ENCODE measurements around the gene TIAM1. TPM values are rescaled to one million over a fixed set of nuclear protein-coding genes. Genes with fewer than 3 reads are reported as not detected.

The TIAM1 gene
- total RNA-seq, 6 experiments from 2014 or later, result 4.8 to 12.5 (median 7.7) TPM

DNA sequence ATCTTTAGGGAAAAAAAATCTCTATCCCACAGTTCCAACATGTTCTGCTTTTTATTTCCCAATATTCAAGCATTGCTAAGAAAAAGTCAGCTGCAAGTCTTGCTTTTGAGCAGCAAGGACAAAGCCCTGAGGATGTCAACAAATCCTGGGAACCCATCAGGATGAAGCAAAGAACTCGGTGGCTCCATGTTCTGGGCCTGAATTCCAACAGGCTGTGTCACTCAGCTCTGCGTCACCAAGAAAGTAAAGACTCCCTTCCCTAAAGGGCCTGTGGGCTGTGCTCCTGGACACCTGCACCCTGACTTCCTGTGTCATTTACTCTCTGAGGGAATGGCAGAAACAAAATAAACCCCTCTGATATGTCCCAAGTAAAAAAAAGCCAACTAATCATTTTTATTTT is 95.5 kb downstream of the TIAM1 start:
- no peak for TF ChIP-seq POLR2A (IDR thresholded peaks at IDR 0.05)
- TF ChIP-seq, protein P1, sequence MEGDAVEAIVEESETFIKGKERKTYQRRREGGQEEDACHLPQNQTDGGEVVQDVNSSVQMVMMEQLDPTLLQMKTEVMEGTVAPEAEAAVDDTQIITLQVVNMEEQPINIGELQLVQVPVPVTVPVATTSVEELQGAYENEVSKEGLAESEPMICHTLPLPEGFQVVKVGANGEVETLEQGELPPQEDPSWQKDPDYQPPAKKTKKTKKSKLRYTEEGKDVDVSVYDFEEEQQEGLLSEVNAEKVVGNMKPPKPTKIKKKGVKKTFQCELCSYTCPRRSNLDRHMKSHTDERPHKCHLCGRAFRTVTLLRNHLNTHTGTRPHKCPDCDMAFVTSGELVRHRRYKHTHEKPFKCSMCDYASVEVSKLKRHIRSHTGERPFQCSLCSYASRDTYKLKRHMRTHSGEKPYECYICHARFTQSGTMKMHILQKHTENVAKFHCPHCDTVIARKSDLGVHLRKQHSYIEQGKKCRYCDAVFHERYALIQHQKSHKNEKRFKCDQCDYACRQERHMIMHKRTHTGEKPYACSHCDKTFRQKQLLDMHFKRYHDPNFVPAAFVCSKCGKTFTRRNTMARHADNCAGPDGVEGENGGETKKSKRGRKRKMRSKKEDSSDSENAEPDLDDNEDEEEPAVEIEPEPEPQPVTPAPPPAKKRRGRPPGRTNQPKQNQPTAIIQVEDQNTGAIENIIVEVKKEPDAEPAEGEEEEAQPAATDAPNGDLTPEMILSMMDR (IDR thresholded peaks at IDR 0.05), result no peak
- H3K36me3 ChIP-seq, result no peaks in the 10 kb centered on the region
- H3K4me3 ChIP-seq, result no peak overlapping the region
- WGBS (ENCODE audit: insufficient coverage, low coverage, low lambda C conversion rate, missing lambda C conversion rate), result 80% methylated on average over 2 of the region's 2 CpGs
- DNase-seq (no peak), ATAC-seq (no peak)
- no peaks in the 10 kb centered on the region for H3K4me1 ChIP-seq
- intact Hi-C loops (cut with DNase I), result no loop called here
- no peaks in the 10 kb centered on the region for H3K27me3 ChIP-seq
- no peak overlapping the region for H3K27ac ChIP-seq
- H3K9me3 ChIP-seq, result no peaks in the 10 kb centered on the region

DNA sequence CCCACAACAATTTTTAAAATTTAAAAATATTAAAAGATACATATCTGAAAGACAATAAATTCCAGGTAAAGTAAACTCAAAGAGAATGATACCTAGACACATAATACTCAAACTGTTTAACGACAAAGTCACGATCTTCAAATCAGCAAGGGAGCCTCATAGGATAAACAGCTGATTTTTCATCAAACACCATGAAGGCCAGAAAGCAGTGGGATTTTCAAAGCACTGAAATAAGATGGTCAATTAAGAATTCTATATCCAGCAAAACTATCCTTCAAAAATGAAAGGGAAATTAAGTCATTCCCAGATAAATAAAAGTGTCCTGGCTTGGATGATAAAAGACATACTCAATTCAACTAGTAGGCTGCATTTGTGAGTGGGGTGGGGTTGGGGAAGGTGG is 100.5 kb downstream of the TIAM1 start:
- Histone ChIP-seq H3K27ac (no peak overlapping the region), H3K36me3 (peaks cover 0 to 2% (median 0%) of the 10 kb centered on the region in 4 donors), H3K27me3 (no peaks in the 10 kb centered on the region), H3K4me3 (no peak overlapping the region), H3K9me3 (no peaks in the 10 kb centered on the region), H3K4me1 (no peaks in the 10 kb centered on the region)
- TF ChIP-seq, protein P1 (IDR thresholded peaks at IDR 0.05), result no peak
- no peak for TF ChIP-seq POLR2A (IDR thresholded peaks at IDR 0.05)
- DNase-seq (no peak), ATAC-seq (no peak)
- intact Hi-C loops (cut with DNase I), result no loop called here
- WGBS (ENCODE audit: insufficient coverage, low coverage, low lambda C conversion rate, missing lambda C conversion rate), result 93% methylated on average over 2 of the region's 2 CpGs

DNA sequence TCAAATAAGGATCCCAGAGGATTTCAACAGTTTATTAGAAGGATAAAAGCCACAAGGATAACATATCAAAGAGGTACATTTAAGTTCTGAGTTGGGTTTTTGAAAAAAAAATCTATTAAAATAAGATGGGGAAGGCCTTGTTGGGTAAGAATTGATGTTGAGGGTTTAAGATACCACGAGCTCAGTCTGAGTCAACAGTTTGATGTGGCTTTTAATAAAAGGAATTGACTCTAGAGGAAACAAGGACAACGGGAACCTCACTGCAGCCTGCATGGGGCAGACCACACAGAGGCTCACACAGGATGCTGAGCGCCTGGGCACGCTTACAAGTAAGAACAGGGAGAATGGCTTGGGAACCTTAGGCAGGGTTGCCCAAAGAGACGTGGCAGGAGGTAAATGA is 107.5 kb downstream of the TIAM1 start:
- Histone ChIP-seq H3K36me3 (no peaks in the 10 kb centered on the region), H3K27me3 (no peaks in the 10 kb centered on the region), H3K27ac (no peak overlapping the region), H3K4me3 (no peak overlapping the region), H3K4me1 (peaks cover 0 to 9% (median 0%) of the 10 kb centered on the region in 4 donors), H3K9me3 (no peaks in the 10 kb centered on the region)
- intact Hi-C loops (cut with DNase I), result no loop called here
- no peak for TF ChIP-seq POLR2A (IDR thresholded peaks at IDR 0.05)
- TF ChIP-seq, protein P1 (IDR thresholded peaks at IDR 0.05), result no peak
- DNase-seq (no peak), ATAC-seq (no peak)
- WGBS (ENCODE audit: insufficient coverage, low coverage, low lambda C conversion rate, missing lambda C conversion rate), result 64% methylated on average over 5 of the region's 5 CpGs

DNA sequence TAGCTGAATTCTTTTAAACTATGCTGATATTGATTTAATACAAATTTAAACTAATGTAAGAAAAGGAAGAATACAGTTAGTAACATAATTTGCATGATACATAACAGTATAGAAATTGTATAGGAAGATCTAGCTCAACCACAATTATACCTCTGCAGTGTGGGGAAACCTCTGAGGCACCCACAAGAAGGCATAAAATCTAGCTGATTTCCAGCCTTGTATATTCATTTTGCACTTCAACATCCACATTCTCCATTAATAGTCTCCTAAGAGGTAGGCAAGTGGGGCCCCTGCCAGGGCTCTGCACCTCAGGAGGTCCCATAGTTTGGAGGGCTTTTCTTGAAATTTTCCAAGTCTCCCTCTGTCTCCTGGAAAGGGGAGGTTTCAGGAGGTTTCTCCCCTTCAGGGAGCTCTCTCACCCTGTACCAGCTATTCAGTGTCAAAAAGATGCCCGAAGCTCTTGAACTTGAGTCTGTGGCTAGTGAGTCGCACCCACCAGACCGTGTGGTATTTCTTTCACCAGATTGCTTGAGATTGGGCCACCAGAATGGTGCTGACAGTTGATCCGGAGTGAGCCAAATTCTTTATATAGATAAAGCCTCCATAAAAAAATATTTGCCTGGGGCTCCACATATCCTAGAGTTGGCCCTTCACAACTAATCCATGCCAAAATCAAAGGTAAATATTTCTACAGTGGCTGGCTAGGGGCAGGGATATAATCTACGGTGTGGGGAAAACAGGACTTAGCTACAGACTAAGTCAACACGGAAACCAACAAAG is 108.2 kb downstream of the TIAM1 start:
- Histone ChIP-seq H3K36me3 (no peaks in the 10 kb centered on the region), H3K4me3 (no peak overlapping the region), H3K4me1 (peaks cover 0 to 9% (median 0%) of the 10 kb centered on the region in 4 donors), H3K9me3 (no peaks in the 10 kb centered on the region), H3K27ac (no peak overlapping the region), H3K27me3 (no peaks in the 10 kb centered on the region)
- DNase-seq (no peak), ATAC-seq (no peak)
- TF ChIP-seq, protein P1 (IDR thresholded peaks at IDR 0.05), result no peak
- TF ChIP-seq POLR2A (IDR thresholded peaks at IDR 0.05), result no peak
- intact Hi-C loops (cut with DNase I), result no loop called here
- WGBS (ENCODE audit: insufficient coverage, low coverage, low lambda C conversion rate, missing lambda C conversion rate), result 79% methylated on average over 6 of the region's 6 CpGs

Measured in right lobe of liver (tissue), 6 donors.